NT2/D1 (cell line): ENCODE results near the gene HOXB7.

Experiments used
- SUZ12 ChIP-seq: IDR thresholded peaks from 2 replicates; pipeline ENCODE4 v1.6.1; 2011; ENCODE audit not compliant: insufficient read length, insufficient read depth; ENCODE audit errors: extremely low read depth
- YY1 ChIP-seq: IDR thresholded peaks from 2 replicates; pipeline ENCODE4 v1.6.1; 2011; ENCODE audit not compliant: insufficient read length, insufficient read depth
- ZNF274 ChIP-seq: IDR thresholded peaks from 2 replicates; pipeline ENCODE4 v1.6.1; 2011; ENCODE audit warnings: mild to moderate bottlenecking, low read depth, low read length

GRCh38 chr17:48592577-48592976, 18.2 kb downstream of the HOXB7 start:
- no peak for TF ChIP-seq YY1
- no peak for TF ChIP-seq ZNF274
- TF ChIP-seq SUZ12 = peak; percentile 77
